Activated CD8-positive, alpha-beta memory T cell treated with anti-CD3 and anti-CD28 coated beads for 4 hours (primary cell): Measurements from ENCODE around the gene MEIOC.
"Not testable (repeated sequence)": the region's sequence is repeated elsewhere in the genome, so short reads cannot be mapped to it uniquely, and the experiment has no call there.

Experiments used
- DNase-seq, 2 donors: peaks; one replicate each; pipeline ENCODE4 v3.0.0-alpha.2; 2020; ENCODE audit warnings: low read depth in 2 of 2

The MEIOC gene

DNA sequence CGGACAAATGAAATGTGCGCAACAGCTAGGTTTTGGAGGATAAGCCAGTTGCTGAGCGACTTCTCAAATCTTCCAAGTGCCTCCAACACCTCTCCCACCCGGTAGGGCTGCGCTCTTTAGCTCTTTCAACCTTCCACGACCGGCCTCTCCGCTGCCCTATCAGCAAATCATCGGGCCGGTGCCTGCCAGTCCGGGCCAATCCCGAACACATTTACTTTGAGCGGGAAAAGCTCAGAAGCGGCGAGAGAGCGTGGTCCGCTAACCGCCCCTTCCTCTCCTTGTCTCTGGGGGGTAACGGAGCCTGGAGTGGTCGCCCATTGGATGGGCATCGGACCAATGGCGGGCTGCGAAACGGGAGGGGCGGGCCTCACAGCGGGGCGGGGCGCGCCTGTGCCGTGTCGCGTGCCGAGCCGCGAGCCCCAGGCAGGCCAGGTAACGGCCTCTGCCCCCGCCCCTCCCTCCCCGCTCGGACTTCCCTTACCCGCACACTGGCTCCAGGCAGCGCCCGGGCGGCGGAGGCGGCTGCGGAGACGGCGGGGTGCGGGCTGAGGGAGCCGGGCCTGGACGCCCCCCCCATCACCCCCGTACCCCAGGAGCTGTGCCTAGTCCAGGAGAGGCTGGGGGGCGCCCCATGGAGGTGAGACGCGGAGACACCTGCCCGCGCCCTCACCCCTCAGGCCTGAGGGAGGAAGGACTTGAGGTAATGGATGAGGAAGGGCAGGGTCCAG is at the start of gene MEIOC:
Gene MEIOC, plus strand, starts transcription at position 486 of the 728 bp plus-strand sequence. Its CDS starts 146 bp downstream, at position 632.
- no peak for DNase-seq

DNA sequence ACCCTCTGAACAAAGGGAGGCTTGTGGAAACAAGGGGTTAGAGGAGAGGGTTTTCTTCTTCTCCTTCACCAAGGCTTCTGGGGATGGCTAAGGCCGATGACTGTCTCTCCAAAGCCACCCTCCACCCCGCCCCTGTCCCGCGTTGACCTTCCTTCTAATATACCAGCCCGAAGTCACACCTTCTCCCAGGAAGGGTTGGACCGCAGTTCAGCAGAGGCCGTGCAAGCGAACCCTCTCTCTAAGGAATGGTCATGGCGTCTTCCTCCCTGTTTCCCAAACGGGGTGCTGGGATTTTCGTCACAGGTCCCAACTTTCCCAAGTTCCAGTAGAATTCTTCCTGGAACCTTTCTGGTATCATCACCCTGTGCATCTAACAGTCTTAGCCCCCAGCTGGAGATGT is 49.6 kb upstream of the MEIOC start:
- DNase-seq, result no peak

DNA sequence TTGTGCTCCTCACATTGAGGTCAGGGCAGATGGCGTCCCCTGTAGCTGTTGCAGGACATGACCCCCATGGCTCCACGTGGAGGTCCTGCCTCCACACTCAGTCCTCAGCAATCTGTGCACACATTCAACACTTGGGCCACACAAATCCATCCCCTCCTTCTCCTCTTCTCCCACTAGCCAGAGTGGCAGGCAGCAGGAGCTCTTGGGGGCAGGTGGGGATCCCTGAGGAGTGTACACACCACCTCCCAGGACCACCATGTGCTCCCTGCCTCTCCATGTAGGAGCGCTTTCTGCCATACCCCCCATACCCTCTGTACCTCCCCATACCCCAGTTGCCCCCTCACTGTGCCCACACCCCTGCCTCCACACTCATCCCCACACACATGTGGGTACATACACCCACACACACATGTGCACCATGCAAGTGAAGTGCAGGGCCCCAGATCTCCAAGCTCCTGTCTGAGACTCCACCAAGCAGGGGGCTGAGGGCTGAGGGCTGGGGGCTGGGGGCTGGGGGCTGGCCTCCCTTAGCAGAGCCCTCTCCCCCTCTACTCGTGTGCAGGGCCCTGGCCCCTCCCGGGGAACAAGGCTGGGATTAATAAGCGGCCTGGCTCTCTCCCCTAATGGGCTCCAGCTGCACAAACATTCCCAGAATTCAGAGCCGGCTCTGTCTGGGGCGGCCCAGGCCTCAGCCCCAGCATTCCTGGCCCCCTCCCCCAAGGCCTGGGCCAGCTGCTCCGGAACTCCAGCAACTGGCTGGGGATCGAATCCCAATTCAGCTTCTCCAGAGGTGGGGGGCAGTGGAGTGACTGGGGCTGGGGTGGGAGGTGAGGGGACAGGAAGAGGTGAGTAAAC is 48.2 kb upstream of the MEIOC start:
- no peak for DNase-seq

DNA sequence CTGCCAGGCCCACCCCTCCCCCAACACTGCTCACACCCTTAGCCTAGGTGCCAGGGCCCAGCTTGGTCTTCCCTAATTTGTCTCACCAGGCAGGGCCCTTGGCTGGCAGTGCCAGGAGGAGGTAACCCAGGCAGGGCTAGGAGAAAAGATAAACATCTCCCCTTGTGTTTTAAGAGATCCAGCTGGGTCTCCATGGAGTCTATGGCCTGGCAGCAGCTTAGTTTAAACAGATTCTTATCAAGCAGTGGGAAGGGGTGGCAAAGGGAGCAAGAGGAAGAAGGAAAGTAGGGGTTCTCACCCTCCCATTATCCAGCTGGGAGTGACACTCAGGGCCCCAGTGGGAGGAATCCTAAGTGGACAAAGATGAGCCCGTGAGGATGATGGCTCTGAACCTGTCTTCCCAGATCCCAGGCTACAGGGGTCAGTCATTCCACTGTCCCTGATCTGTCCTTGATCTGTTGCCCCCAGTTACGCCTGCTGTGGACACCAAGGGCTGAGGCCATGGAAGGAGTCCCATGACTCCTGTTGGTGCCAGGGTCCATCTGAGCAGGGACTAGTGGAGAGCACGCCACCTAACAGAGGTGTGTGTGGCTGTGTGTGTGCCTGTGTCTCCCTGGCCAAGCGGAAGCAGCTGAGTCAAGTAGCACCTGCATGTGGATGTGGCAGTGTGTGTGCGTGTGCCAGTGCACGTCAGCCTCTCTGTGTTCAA is 47.4 kb upstream of the MEIOC start:
- no peak for DNase-seq

DNA sequence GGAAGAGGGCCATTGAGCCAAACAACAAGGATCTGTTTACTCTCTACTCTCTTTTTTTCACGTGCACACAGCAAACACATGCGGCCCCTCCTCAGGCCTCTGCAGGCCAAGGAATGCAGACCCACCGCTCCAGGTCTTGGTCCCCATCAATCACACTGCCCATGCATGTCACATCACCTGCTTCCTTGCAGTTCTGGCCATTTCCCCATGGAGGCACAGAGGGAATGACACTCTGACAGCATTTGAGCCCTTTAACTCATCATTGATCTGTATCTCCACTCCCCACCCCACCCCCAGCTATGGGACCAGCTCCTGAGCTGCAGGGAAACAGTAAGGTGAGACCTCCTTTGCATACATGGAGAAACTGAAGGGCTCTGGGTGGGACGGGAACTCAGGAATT is 45.9 kb upstream of the MEIOC start:
- DNase-seq, result no peak

DNA sequence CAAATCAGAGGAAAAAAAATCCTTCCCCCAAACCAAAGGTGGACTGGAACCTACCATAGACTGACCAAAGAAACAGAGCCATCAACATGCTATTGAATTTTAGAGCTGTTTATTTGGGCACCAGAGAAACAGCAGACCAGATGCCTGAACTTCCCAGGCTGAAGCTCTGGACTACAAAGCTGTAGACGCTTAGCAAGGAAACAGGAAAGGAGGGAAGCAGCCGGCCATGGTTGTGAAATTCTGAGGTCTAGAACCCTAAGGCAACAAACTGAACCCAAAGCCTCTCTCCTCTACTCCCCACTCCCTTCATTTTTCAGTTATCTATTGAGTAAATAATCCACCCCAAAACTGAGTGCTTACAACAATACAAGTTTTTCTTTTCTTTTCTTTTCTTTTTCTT is 45.4 kb upstream of the MEIOC start:
- no peak for DNase-seq

DNA sequence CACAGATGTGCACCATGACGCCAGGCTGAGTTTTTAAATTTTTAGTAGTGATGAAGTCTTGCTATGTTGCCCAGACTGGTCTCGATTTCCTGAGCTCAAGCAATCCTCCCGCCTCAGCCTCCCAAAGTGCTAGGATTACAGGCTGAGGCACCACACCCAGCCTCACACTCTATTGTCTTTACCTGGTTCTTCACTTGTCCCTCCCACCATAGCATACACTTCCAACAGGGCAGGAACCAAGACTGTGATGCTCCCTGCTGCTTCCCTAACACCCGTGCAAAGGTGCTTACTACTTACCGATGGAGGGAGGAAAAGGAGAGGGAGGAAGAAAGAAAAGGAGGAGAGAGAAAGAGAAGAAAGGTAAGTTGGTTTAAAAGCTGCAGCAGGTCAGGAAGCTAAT is 41.4 kb upstream of the MEIOC start:
- no peak for DNase-seq

DNA sequence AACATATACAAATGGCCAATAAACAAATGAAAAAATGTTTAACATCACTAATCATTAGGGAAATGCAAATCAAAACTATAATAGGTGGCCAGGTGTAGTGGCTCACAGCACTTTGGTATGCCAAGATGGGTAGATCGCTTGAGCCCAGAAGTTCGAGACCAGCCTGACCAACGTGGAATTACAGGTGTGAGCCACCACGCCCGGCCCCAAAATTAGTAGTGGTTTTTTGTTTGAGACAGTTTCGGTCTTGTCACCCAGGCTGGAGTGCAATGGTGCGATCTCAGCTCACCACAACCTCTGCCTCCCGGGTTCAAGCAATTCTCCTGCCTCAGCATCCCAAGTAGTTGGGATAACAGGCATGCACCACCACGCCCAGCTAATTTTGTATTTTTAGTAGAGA is 37.6 kb upstream of the MEIOC start:
- DNase-seq, result not testable (repeated sequence)

DNA sequence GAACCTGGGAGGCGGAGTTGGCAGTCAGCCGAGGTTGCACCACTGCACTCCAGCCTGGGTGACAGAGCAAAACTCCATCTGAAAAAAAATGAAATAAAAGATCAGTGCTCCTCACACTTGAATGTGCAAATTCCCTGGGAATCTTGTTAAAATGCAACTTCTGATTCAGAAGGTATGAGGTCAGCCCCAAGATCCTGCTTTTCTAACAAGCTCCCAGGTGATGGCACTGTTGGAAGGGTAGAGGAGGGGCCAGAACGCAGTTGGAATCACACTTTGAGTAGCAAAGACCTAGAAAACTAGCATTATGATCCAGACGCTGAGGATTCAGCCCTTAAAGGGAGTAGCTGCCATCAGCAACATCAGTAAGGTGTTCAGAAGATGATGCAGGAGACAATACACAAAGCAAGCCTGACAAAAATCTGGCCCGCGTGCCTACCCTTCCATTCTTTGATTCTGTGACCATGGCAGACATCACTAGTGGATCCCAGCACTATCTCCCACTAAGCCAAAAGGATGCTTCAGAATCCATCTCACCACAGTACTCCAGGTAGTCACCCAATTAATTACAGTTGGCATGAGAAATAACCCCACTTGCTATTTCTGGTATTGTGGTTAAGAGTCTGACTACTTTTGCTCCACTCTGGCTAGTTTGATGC is 33.1 kb upstream of the MEIOC start:
- no peak for DNase-seq

DNA sequence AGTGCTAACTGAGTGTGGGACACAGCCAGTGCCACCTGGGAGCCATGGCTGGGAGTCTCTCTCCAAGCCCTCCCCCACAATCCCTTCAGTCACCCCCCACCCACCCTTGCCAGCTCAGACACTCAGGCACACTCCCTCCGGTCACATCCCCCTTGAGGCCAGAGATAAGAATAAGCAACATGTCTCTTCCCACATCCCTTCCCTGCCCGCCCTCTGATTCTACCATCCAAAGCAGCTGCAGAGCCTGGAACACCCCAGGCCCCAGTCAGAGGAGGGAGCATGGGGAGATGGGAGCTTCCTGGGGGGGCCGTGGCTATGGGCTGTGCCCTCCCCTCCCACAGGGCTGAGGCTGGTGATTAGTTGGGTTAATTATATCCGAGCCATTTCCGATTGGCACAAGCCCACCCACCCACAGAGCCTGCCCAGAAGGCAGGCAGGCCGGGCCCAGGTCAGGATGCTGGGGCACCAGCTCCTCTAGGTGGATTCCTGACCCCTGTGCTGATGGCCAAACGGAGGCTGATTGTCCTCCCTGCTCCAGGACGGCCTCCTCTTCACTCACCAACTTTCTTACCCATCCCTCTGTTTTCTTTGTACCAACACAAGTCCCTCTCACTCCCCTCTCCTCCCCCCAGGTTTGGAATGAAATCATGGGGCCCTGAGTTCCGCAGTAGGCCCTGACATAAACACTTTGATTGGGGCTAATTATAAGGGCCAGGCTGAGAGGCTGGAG is 28.6 kb upstream of the MEIOC start:
- DNase-seq, result no peak

DNA sequence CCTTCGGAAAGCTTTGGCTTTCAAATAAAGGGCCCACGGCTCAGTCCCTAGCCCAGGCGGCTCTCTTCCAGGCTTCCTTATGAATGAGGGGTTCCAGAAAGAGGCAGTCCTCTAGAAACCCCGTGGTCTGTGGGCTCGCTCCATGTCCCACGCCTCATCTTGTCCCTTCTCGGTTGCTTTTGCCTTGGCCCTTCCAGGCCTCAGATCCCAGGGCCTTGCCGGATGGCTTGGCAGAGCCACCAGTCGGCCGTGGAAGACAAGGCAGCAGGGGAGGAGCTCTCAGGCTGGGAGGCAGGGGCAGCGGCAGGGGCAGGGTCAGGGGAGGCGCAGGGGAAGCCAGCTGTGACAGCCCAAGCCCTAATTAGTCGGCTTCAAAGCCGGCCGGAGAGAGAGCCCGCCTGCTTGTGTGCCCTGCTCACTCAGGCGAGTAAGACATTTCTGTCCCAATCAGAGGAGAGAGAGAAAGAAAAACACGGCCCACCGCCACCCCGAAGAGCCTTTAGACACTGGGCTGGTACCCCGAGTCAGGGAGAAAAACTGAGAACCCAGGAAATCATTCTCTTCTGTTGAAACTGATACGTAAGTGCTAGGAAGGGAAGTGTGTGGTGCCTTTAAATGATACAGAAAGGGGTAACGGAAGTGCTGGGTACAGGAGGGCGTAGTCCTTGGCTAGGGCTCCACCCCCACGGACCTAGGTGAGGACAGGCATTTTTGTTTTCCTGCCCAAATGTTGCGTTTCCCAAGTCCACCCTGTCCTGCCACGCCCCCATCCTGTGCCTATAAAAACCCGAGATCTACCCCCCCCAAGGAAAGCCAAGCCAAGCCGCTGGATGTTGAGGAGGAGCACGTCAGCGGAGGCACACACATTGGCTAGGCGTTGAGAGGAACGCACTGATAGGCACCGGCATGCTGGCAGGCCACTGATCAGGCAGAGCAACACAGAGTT is 27.8 kb upstream of the MEIOC start:
- no peak for DNase-seq

DNA sequence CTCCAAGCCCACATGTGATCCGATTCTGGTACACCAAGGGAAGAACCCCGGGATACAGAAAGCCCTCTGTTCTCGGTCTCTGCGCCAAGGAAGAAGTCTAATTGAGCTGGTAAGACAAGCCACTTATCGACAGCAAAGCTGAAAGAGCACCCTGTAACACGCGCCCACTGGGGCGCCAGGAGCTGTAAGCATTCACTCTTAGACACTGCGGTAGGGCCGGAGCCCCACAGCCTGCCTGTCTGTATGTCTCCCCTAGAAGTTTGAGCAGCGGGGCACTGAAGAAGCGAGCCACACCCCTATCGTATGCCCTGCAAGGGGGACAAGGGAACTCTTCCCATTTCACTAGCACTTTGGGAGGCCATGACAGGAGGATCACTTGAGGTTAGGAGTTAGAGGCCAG is 27.0 kb upstream of the MEIOC start:
- DNase-seq, result no peak

DNA sequence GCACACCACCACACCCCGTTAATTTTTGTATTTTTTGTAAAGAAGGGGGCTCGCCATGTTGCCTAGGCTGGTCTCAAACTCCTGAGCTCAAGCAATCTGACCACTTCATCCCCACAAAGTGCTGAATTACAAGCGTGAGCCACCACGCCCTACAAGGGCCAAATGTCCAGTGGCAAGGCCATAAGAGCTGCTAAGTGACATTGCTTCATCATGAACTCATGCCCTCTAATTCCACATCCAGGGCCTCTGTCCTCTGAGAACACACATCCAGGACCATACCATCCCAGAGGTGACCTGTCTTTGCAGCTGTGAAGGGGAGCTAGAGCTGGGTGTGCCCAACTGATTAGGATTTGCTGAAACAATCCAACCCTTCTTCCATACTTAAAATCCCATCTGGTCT is 25.6 kb upstream of the MEIOC start:
- DNase-seq, result no peak

DNA sequence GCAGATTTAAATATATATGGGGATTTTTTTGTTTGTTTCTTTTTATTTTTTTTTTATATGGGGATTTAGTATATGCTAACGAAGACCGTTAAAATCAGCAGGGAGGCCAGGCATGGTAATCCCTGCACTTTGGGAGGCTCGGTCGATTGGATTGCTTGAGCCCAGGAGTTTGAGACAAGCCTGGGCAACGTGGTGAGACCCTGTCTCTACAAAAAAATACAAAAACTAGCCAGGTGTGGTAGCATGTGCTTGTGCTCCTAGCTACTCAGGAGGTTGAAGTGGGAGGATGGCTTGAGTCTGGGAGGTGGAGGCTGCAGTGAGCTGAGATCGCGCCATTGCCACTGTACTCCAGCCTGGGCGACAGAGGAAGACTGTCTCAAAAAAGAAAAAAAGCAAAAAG is 22.3 kb upstream of the MEIOC start:
- no peak for DNase-seq

DNA sequence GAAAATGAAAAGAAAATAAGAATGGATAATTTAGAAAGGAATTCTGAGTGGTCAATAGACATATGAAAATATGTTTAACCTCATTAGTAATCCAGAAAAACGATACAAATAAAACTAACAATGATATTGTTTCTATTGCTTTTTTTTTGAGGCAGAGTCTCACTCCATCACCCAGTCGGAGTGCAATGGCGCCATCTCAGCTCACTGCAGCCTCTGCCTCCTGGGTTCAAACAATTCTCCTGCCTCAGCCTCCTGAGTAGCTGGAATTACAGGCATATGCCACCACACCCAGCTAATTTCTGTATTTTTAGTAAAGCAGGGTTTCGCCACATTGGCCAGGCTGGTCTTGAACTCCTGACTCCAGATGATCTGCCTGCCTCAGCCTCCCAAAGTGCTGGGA is 21.9 kb upstream of the MEIOC start:
- DNase-seq, result not testable (repeated sequence)

DNA sequence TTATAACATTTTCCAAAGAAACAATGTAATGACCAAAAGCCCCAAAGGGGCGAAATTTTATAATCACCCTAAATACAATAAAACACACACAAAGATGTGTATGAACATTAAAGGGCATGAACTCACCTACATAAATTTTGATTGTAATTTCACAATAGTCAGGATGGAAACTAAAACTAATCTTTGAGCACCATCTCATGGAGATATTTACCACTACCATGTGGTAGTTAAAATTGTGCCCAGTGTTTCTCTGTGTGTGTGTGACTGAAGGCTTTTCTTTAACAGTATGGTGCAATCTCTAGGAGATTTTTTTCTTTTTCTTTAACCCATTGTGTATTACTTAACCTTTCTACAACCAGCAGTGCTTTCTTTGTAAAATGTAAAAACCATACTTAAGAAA is 19.7 kb upstream of the MEIOC start:
- DNase-seq, result no peak

DNA sequence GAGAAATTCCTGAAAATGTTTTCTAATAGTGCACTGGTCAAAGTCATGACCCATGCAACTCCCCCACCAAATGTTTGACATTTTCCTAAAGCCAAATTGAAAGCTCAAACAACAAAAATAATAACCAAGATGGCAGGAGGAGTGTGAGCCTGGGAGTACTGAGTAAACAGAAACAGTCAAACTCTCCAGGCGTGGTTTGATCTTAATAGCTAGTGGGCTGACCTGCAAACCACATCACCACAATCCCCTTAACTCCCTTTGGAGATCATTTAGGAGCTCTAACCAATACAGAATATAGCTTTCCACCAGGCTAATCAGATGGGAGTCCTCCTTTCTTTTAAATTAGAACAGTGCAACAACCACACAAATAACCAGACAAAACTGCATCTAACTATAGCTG is 19.2 kb upstream of the MEIOC start:
- no peak for DNase-seq

DNA sequence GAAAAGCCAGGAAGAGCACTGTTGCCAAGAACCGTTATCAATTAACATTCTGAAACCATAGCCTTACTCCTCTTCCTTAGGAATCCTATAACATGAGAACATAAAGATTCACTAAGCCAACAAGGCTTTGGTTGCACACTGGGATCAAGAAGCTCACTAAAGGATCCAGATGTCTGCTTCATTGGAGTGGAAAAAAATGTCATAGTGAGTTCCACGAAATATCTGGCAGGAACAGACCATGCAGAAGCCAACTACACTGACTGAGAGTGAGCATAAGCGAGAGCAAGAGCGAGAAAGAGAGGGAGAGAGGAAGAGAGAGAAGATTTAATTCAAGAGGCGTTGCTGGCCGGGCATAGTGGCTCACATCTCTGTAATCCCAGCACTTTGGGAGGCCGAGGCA is 13.4 kb upstream of the MEIOC start:
- no peak for DNase-seq

DNA sequence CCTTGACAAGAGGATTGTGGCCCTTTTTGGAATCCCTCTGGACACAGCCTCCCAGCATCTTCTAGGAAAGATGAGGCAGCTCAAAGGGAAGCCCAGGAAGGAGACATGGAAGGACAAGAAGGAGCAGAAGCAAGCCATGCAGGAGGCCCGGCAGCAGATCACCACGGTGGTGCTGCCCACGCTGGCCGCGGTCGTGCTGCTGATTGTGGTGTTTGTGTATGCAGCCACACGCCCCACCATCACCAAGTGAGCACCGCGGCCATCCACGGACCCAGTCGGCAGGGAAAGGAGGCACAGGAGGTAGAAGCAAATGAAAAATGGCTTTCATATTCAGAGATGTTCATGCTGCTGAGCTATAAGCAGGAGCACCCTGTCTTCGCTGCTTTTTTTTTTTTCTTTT is 10.9 kb upstream of the MEIOC start:
- DNase-seq, result no peak

DNA sequence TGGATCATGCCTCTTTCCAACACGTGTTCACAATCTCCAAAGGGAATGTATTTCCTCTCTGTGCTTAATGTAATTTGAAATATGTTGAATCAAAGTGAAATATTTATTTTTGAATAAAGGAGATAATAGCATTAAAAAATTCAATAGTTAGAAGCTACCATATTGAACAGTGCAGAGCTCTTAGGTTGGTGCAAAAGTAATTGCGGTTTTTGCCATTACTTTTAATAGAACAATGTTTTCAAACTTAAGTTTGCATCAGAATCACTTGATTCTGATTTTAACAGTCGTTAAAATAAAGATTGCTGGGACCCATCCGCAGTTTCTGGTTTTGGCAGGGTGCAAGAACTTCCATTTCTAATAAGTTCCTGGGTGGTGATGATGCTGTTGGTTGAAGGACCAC is 10.0 kb upstream of the MEIOC start:
- DNase-seq, result no peak
